ELR (cell line): ENCODE results near the gene MAST2.
"Not testable (repeated sequence)": the region's sequence is repeated elsewhere in the genome, so short reads cannot be mapped to it uniquely, and the experiment has no call there.

ENCODE experiments used
- DNase-seq: peaks from one replicate; pipeline ENCODE4 v3.0.0-alpha.2; 2015; ENCODE audit warnings: low read depth

MAST2 gene

GRCh38 chr1:45894331-45894730, 90.9 kb downstream of the MAST2 start:
- DNase-seq, result no peak

DNA sequence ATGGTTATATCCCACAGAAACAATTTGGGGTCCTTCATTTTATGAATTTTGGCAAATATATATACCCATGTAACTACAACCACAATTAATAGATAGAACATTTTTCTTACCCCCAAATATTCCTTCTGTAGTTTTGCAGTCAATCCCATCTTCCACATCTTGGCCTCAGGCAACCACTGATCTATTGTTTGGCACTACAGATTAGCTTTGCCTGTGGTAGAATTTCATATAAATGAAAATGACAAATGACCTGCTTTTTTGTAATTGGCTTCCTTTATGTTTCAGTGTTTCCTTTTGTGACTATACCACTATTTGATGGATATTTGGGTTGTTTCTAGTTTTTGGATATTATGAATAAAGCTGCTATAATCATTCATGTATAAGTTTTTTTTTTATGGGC, 91.5 kb downstream of the MAST2 start:
- DNase-seq, result no peak

DNA sequence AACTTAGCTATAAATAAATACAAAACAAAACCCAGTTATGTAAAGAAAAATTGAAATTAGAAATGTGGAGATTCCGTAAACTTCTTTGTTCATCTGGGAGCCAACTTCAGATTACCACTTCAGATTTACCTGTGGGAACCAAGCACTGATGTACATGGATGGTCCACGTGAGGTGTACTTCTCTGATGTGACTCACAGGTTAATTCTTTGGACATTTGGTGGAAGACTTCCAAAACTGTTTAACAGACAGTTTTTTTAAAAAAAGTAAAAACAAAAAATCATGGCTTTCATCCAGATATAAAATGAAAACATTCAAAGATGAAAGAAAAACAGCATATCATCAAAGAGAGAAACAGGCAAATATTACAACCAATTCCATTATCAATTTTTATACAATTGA, 92.0 kb downstream of the MAST2 start:
- DNase-seq, result no peak

GRCh38 chr1:45906883-45907282, 103.5 kb downstream of the MAST2 start:
- DNase-seq, result no peak

- DNase-seq, result no peak
Measured at GRCh38 chr1:45908611-45909140, 105.3 kb downstream of the MAST2 start.

DNA sequence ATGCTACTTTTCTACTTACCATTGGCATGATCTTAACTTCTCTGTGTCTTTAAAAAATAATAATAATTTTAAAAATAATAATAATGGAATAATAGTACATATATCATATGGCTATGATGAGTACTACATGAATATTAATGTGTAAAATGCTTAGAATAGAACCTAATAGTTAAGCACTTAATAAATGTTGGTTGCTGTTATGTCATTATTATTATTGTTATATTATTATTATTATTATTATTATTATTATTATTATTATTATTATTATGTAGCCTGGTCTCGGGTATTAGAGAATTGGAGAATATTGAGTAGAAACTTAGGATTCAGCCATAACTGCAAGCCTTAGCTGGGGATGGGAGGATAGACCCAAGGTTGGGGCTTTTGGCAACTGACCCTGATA, 108.2 kb downstream of the MAST2 start:
- DNase-seq, result no peak

DNA sequence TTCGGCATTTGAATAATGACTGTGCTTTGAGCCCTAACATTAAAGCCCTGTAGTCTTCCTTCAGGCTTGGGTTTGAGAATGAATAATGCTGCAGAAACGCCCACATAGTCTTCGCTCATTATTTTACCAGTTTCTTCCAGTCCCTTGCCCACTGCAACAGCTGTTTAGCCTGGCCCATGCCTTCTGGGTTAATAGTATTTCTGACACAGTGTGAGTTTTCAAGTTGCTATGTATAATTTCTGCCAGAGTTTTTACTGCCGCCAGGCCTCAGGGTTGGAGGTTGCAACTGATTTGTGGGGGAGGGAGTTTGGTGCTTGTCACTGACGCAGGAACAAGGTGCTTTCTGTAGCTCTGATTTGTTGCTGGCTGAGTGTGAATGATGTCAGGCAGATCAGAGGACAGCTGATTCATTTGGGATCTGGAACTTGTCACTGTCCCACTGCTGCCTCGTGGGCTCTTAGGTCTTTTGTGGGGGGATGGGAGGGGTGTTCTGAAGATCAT, 109.8 kb downstream of the MAST2 start:
- peak; percentile 79 for DNase-seq

GRCh38 chr1:45913731-45914501, 110.5 kb downstream of the MAST2 start:
- DNase-seq, result no peak

GRCh38 chr1:45914836-45915235, 111.4 kb downstream of the MAST2 start:
- no peak for DNase-seq

- no peak for DNase-seq
Measured at GRCh38 chr1:45922374-45922773, 119.0 kb downstream of the MAST2 start.

- DNase-seq, result no peak
Measured at GRCh38 chr1:45922813-45923212, 119.4 kb downstream of the MAST2 start.

DNA sequence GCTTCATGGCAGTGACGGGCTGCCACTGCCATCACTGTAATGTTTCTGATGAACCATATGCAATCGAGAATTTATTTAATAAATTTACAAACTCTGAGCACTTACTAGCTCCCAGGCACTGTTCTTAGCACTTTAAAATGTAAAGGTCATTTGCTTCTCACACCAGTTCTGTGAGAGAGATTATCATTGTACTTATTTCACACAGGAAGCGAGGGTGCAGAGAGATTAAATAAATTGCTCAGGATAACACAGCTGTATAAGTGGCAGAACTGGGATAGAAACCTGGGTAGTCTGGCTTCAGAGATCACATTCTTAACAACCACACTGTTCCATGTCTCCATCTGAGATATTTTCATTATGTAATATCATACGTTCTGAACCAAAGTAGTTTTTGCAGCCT, 119.9 kb downstream of the MAST2 start:
- no peak for DNase-seq

DNA sequence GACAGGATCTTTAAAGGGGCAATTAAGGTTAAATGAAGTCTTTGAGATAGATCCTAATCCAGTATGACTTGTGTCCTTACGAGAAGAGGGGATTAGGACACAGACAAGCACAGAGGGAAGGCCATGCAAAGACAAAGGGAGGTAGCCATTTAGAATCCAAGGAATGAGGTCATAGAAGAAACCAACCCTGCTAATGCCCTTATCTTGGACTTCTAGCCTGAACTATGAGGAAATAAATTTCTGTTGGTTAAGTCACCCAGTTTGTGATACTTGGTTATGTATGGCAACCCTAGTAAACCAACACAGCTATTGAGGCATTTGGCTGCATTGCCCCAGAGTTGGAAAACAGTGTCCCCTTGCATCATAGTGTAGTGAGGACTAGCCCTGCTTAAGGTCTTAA, 121.3 kb downstream of the MAST2 start:
- DNase-seq, result no peak

- DNase-seq, result no peak
Measured at GRCh38 chr1:45925728-45926287, 122.4 kb downstream of the MAST2 start.

- DNase-seq, result no peak
Measured at GRCh38 chr1:45926330-45926729, 122.9 kb downstream of the MAST2 start.

DNA sequence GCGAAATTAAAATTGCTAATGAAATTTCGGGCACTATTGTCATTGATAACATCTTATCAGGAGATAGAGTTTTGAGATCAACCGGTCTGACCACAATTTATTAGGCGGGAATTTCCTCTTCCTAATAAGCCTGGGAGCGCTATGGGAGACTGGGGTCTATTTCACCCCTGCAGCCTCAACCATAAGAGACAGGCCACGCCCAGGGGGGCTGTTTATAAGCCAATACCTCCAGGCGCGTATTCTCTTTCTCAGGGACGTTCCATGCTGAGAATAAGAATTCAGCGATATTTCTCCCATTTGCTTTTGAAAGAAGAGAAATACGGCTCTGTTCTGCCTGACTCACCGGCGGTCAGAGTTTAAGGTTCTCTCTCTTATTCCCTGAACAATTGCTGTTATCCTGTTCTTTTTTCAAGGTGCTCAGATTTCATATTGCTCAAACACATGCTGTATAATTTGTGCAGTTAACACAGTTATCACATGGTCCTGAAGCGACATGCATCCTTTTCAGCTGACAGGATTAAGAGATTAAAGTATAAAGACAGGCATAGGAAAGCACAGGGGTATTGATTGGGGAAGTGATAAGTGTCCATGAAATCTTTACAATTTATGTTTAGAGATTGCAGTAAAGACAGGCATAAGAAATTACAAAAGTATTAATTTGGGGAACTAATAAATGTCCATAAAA, 124.0 kb downstream of the MAST2 start:
- not testable (repeated sequence) for DNase-seq

GRCh38 chr1:45928486-45929205, 125.2 kb downstream of the MAST2 start:
- no peak for DNase-seq

DNA sequence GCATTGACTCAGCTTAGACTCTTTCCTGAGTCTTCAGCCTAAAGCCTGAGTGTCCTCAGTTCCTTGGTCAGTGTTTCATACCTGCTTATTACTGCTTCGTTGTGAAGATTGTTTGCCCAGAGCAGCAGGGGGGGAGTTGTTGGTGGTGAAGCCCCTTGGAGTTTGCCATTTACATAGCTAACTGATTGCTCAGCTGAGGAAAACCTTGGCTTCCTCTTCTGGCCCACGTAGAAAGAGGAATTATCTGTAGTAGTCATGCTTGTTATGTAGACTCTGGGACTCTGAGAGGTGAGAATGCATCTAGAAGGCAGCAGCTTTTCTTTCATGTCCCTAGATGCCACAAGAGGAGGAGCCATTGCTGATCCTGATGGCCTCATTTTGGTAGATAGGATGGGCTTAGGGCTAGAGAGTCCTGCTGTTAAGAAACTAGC, 125.9 kb downstream of the MAST2 start:
- peak; percentile 69 for DNase-seq

GRCh38 chr1:45930258-45931150, 127.1 kb downstream of the MAST2 start:
- no peak for DNase-seq

DNA sequence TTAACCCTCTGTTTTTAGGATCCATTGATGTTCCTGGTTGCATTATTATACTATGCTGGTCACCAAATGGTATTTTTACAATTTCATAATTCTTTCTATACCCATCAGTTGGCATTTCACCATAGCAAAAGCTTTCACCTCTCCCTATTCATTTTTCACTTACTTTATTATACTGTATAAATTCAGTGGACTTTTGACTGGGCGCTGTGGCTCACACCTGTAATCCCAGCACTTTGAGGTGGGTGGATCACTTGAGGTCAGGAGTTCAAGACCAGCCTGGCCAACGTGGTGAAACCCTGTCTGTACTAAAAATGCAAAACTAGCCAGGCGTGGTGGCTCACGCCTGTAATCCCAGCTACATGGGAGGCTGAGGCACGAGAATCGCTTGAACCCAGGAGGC, 128.8 kb downstream of the MAST2 start:
- not testable (repeated sequence) for DNase-seq

- DNase-seq, result no peak
Measured at GRCh38 chr1:45934947-45935346, 131.5 kb downstream of the MAST2 start.
